Measurements from ENCODE around the gene MOB3A.

MOB3A gene

GRCh38 chr19:2126879-2127518 lies 30.9 kb upstream of the MOB3A start:
- DNase-seq (ENCODE audit: extremely low read depth in 1 of 2, low read depth in 1 of 2) = no peak

GRCh38 chr19:2123682-2124387 lies 27.7 kb upstream of the MOB3A start:
- DNase-seq (ENCODE audit: extremely low read depth in 1 of 2, low read depth in 1 of 2) = no peak

- no peak for DNase-seq (ENCODE audit: extremely low read depth in 1 of 2, low read depth in 1 of 2)
Observed at GRCh38 chr19:2122982-2123381, 26.9 kb upstream of the MOB3A start.

GRCh38 chr19:2122251-2122650 lies 26.1 kb upstream of the MOB3A start:
- no peak for DNase-seq (ENCODE audit: extremely low read depth in 1 of 2, low read depth in 1 of 2)

GRCh38 chr19:2121416-2122051 lies 25.4 kb upstream of the MOB3A start:
- DNase-seq (ENCODE audit: extremely low read depth in 1 of 2, low read depth in 1 of 2) = no peak

- no peak for DNase-seq (ENCODE audit: extremely low read depth in 1 of 2, low read depth in 1 of 2)
Observed at GRCh38 chr19:2120821-2121220, 24.7 kb upstream of the MOB3A start.

GRCh38 chr19:2119921-2120785 lies 24.0 kb upstream of the MOB3A start:
- no peak for DNase-seq (ENCODE audit: extremely low read depth in 1 of 2, low read depth in 1 of 2)

GRCh38 chr19:2118438-2118837 lies 22.3 kb upstream of the MOB3A start:
- DNase-seq (ENCODE audit: extremely low read depth in 1 of 2, low read depth in 1 of 2) = no peak

GRCh38 chr19:2117215-2117960 lies 21.3 kb upstream of the MOB3A start:
- DNase-seq (ENCODE audit: extremely low read depth in 1 of 2, low read depth in 1 of 2) = no peak

GRCh38 chr19:2116507-2116906 lies 20.4 kb upstream of the MOB3A start:
- no peak for DNase-seq (ENCODE audit: extremely low read depth in 1 of 2, low read depth in 1 of 2)

GRCh38 chr19:2115911-2116426 lies 19.8 kb upstream of the MOB3A start:
- DNase-seq (ENCODE audit: extremely low read depth in 1 of 2, low read depth in 1 of 2) = no peak

- no peak for DNase-seq (ENCODE audit: extremely low read depth in 1 of 2, low read depth in 1 of 2)
Observed at GRCh38 chr19:2115324-2115723, 19.2 kb upstream of the MOB3A start.

GRCh38 chr19:2114821-2115220 lies 18.7 kb upstream of the MOB3A start:
- no peak for DNase-seq (ENCODE audit: extremely low read depth in 1 of 2, low read depth in 1 of 2)

- DNase-seq (ENCODE audit: extremely low read depth in 1 of 2, low read depth in 1 of 2) = no peak
Observed at GRCh38 chr19:2114218-2114617, 18.1 kb upstream of the MOB3A start.

- no peak for DNase-seq (ENCODE audit: extremely low read depth in 1 of 2, low read depth in 1 of 2)
Observed at GRCh38 chr19:2113439-2114211, 17.5 kb upstream of the MOB3A start.

GRCh38 chr19:2112516-2113320 lies 16.6 kb upstream of the MOB3A start:
- DNase-seq (ENCODE audit: extremely low read depth in 1 of 2, low read depth in 1 of 2) = no peak

- no peak for DNase-seq (ENCODE audit: extremely low read depth in 1 of 2, low read depth in 1 of 2)
Observed at GRCh38 chr19:2111886-2112285, 15.8 kb upstream of the MOB3A start.

- no peak for DNase-seq (ENCODE audit: extremely low read depth in 1 of 2, low read depth in 1 of 2)
Observed at GRCh38 chr19:2111425-2111824, 15.3 kb upstream of the MOB3A start.

- DNase-seq (ENCODE audit: extremely low read depth in 1 of 2, low read depth in 1 of 2) = no peak
Observed at GRCh38 chr19:2110822-2111221, 14.7 kb upstream of the MOB3A start.
